ENCODE results near the gene TMEM91. TPM values are rescaled to one million over a fixed set of nuclear protein-coding genes. Genes with fewer than 3 reads are reported as not detected.

The TMEM91 gene
- total and polyA plus RNA-seq, 2 donors (not counting 1 experiment from before 2014, with no cell fraction given), result 6.3 to 7.1 TPM

GRCh38 chr19:41327576-41328156 lies 48.7 kb upstream of the TMEM91 start:
- H3K36me3 ChIP-seq (replicated peaks in 1 of 2; ENCODE audit: control extremely low read depth in 1 of 2, control insufficient read depth in 1 of 2, extremely low read depth in 1 of 2, insufficient read depth in 2 of 2, low read length in 1 of 2), result peaks cover 0 to 47% of the 10 kb centered on the region in 2 experiments
- peaks cover 59 to 80% of the 10 kb centered on the region in 2 donors for H3K4me1 ChIP-seq (ENCODE audit: control insufficient read depth in 2 of 2, insufficient read depth in 2 of 2, low read length in 2 of 2)
- Mint-ChIP-seq H3K9me3 (ENCODE audit: insufficient read depth) (no peaks in the 10 kb centered on the region), H3K4me3 (peak overlapping the region; percentile 88), H3K27ac (peak overlapping the region; percentile 98), H3K27me3 (no peaks in the 10 kb centered on the region), H3K4me1 (peaks cover 72% of the 10 kb centered on the region)
- CTCF ChIA-PET, result interaction anchor here (0.8 to 9.7 kb wide), 12 partner anchors 14 to 243 kb away, joined by 3 to 130 read pairs (median 4); partner anchors contain the start of genes B9D2, CCDC97, HNRNPUL1 and TGFB1
- H2AFZ ChIP-seq (ENCODE audit: insufficient read depth, low read depth, low read length, poor library complexity, severe bottlenecking), result peak overlapping the region; percentile 1
- peak overlapping the region; percentile 92 for H3K4me2 ChIP-seq (replicated peaks; ENCODE audit: low read depth, low read length, poor library complexity, severe bottlenecking)
- DNase-seq, result peak; percentile 90
- H3K4me3 ChIP-seq (ENCODE audit: control extremely low read depth in 1 of 5, extremely low read depth in 1 of 5, insufficient read depth in 1 of 5, low read depth in 2 of 5, low read length in 4 of 5), result peak overlapping the region; percentile 8 to 72 (median 39)
- peak; percentile 78 for ATAC-seq (ENCODE audit: low read depth)
- no peaks in the 10 kb centered on the region for H3K27me3 ChIP-seq (replicated peaks in 1 of 4; ENCODE audit: control extremely low read depth in 1 of 4, control insufficient read depth in 3 of 4, insufficient read depth in 4 of 4, low read length in 3 of 4)
- peaks cover 17% of the 10 kb centered on the region for H4K20me1 ChIP-seq (ENCODE audit: control insufficient read depth, insufficient read depth, low read length, poor library complexity, severe bottlenecking)
- H3K9me3 ChIP-seq (ENCODE audit: control extremely low read depth in 1 of 3, control insufficient read depth in 2 of 3, insufficient read depth in 1 of 3, low read length in 2 of 3), result no peaks in the 10 kb centered on the region
- WGBS (ENCODE audit: insufficient coverage), result 1% methylated on average over 33 of the region's 33 CpGs
- H3K79me2 ChIP-seq (ENCODE audit: control insufficient read depth, insufficient read depth, low read length), result peaks cover 11% of the 10 kb centered on the region
- TF ChIP-seq EZH2 (IDR thresholded peaks at IDR 0.05; ENCODE audit: borderline replicate concordance, insufficient read depth, low read depth, low read length, poor library complexity, severe bottlenecking) (no peak), CTCF (IDR thresholded peaks at IDR 0.05) (no peak)
- intact Hi-C loops (cut with micrococcal nuclease), result loop anchor here (1.0 to 10.0 kb wide), 4 partner anchors 24 to 237 kb away; partner anchors contain the start of genes BCKDHA and EXOSC5
- peak overlapping the region; percentile 76 to 97 for H3K27ac ChIP-seq (ENCODE audit: low read length in 2 of 2)
- POLR2A ChIA-PET, result interaction anchor here (0.6 to 5.3 kb wide), 9 partner anchors 8 to 64 kb away, joined by 3 to 69 read pairs (median 11); partner anchors contain the start of genes B9D2, CCDC97, HNRNPUL1 and TGFB1
- peak overlapping the region; percentile 58 for H3K9ac ChIP-seq (ENCODE audit: low read length)

Data from B cell (primary cell).